GF-D8 (cell line): ENCODE results near the gene CAMK4.

Source experiments
- DNase-seq: peaks from one replicate; lab custom pipeline; 2025; lab: John Stamatoyannopoulos, UW

CAMK4 gene

DNA sequence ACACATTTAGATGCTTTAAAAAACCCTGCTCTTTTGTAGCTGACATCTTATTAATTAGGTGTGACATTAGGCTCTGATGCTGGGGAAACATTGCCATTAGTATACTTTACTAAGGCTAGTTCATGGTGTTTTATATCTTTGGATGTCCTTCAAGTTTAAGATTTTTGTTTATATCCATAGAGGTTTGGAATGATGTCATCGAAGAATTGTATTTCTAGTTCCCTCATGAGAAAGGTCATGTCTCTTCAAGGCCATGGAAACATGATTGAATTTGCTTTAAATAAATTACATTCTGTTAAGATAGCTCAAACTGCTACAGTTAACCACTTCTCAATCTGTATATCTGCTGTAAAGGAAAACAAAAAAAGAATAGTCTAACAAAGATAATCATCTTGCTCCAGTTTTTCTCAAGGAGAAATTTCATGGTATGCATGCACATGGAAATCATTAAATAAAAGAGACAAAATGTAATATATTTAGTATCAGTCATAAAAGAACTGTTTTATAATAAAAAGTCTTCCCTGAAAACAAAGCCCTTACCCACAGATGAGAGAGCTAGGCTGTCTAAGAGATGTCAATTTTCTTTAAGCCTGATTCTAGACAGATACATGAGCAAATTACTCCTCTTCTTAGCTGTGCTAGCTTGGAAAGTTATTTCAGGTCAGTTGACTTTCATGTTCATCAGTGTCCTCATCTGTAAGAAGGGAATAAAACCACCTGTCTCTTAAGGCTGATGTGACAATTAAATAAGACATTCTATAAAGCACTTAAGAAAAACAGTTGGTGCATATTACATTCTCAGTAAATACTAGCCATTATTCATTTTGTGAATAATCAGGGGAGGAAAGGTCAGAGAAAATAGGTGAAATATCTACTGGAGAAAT is 313.2 kb downstream of the CAMK4 start:
- DNase-seq = no peak
